Stimulated activated CD8-positive, alpha-beta memory T cell treated with anti-CD3 and anti-CD28 coated beads, Interleukin-12 subunit alpha, Interleukin-12 subunit beta, amount 100 ng/mL, for 1 hour (primary cell): ENCODE measurements around the gene DNAJC5.

ENCODE experiments used
- DNase-seq: peaks from one replicate; pipeline ENCODE4 v3.0.0-alpha.2; 2020; ENCODE audit warnings: low read depth

Gene DNAJC5

DNA sequence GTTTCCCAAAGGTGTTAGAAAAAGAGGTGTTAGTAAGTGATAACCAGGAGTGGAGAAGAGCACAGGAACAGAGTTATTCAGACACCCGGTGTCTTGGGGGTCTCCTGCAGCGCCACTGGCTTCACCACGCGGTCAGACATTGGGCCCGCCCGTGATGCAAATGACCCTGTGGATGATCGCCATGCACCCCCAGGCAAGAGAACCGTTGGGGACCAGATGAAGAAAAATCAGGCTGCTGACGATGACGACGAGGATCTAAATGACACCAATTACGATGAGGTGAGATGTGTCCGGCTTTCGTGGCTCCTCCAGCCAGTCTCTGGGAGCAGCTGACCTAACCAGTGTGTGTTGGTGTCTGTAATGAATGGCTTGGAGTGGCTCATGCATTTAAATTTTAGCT is 88.0 kb downstream of the DNAJC5 start:
- DNase-seq, result no peak
